Muscle layer of colon (tissue), 2 donors: ENCODE data around the gene ADAMTS2.

Experiments used
- H3K27ac ChIP-seq: one replicate; pipeline ENCODE4 v1.7.0; 2013; ENCODE audit warnings: low read depth, mild to moderate bottlenecking, low read length, moderate library complexity
- H3K27me3 ChIP-seq, 2 donors: one replicate each; pipeline ENCODE4 v1.7.0; 2013; ENCODE audit warnings: low read length in 2 of 2, mild to moderate bottlenecking in 2 of 2; ENCODE audit not compliant: insufficient read depth in 2 of 2, control insufficient read depth in 1 of 2
- H3K36me3 ChIP-seq: one replicate; pipeline ENCODE4 v1.7.0; 2013; ENCODE audit warnings: mild to moderate bottlenecking, low read length; ENCODE audit not compliant: insufficient read depth
- H3K4me1 ChIP-seq: one replicate; pipeline ENCODE4 v1.7.0; 2013; ENCODE audit warnings: mild to moderate bottlenecking, low read length; ENCODE audit not compliant: insufficient read depth
- H3K4me3 ChIP-seq, 2 donors: one replicate each; pipeline ENCODE4 v1.7.0; 2013; ENCODE audit warnings: low read length in 2 of 2, low read depth in 1 of 2, mild to moderate bottlenecking in 1 of 2, moderate library complexity in 1 of 2
- H3K9ac ChIP-seq: one replicate; pipeline ENCODE4 v1.7.0; 2013; ENCODE audit warnings: low read length
- H3K9me3 ChIP-seq: one replicate; pipeline ENCODE4 v1.7.0; 2013; ENCODE audit warnings: mild to moderate bottlenecking, low read length
- donor health status: abdominal sarcoma.
- donor health status: Adenocarcinoma of cecum.

The ADAMTS2 gene

DNA sequence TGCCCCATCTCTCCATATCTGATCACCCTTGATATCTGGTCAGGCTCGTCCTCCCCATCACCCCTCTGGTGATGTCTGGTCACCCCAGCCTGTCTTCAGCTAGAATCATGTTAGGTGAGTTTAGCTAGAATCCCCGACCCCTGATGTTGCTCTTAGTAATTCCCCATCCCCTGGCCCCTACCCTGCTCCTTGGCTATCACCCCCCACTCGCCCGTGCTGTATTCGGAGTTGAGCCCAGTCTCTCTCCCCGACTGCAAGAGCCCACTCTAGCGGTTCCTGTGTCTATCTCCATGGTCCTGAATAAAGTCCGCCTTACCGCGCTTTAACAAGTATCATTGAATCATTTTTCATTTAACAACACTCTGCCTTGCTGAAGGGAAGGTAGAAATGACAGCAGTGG, 33.7 kb downstream of the ADAMTS2 start:
- Histone ChIP-seq H3K9me3 (no peaks in the 10 kb centered on the region), H3K27me3 (no peaks in the 10 kb centered on the region), H3K4me3 (no peak overlapping the region), H3K36me3 (no peaks in the 10 kb centered on the region), H3K9ac (no peak overlapping the region), H3K27ac (no peak overlapping the region), H3K4me1 (peaks cover 5% of the 10 kb centered on the region)

DNA sequence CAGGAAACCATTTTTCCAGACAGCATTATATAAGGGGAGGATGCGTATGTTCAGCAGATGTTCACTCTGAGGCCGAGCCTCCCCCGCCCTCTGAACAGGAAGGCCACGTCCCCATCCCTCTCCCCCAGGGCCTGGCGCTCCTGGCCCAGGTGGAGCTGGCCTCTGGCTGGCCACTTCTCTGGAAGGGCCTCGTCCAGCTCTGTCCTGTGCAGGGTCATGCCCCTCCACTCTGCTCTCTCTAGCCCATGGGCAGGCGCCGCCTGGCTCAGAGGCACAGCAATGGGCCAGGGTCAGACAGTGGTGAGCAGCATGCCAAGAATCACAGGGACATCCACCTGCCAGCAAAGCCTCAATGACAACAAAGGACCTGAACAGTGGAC, 34.2 kb downstream of the ADAMTS2 start:
- Histone ChIP-seq H3K9ac (no peak overlapping the region), H3K4me3 (no peak overlapping the region), H3K27me3 (no peaks in the 10 kb centered on the region), H3K4me1 (peaks cover 5% of the 10 kb centered on the region), H3K36me3 (no peaks in the 10 kb centered on the region), H3K9me3 (no peaks in the 10 kb centered on the region), H3K27ac (no peak overlapping the region)

GRCh38 chr5:179310439-179311090, 34.7 kb downstream of the ADAMTS2 start:
- no peak overlapping the region for H3K4me3 ChIP-seq
- no peaks in the 10 kb centered on the region for H3K36me3 ChIP-seq
- peaks cover 5% of the 10 kb centered on the region for H3K4me1 ChIP-seq
- no peaks in the 10 kb centered on the region for H3K9me3 ChIP-seq
- no peak overlapping the region for H3K9ac ChIP-seq
- H3K27me3 ChIP-seq: no peaks in the 10 kb centered on the region
- no peak overlapping the region for H3K27ac ChIP-seq

GRCh38 chr5:179309751-179310320, 35.4 kb downstream of the ADAMTS2 start:
- Histone ChIP-seq H3K27ac (no peak overlapping the region), H3K4me1 (peaks cover 5% of the 10 kb centered on the region), H3K4me3 (no peak overlapping the region), H3K9ac (no peak overlapping the region), H3K36me3 (no peaks in the 10 kb centered on the region), H3K27me3 (no peaks in the 10 kb centered on the region), H3K9me3 (no peaks in the 10 kb centered on the region)

- H3K27me3 ChIP-seq: no peaks in the 10 kb centered on the region
- no peak overlapping the region for H3K9ac ChIP-seq
- H3K4me1 ChIP-seq: peaks cover under 1% of the 10 kb centered on the region
- no peaks in the 10 kb centered on the region for H3K9me3 ChIP-seq
- no peak overlapping the region for H3K4me3 ChIP-seq
- no peak overlapping the region for H3K27ac ChIP-seq
- H3K36me3 ChIP-seq: no peaks in the 10 kb centered on the region
These were observed 35.9 kb downstream of the ADAMTS2 start for GRCh38 chr5:179309383-179309670.

DNA sequence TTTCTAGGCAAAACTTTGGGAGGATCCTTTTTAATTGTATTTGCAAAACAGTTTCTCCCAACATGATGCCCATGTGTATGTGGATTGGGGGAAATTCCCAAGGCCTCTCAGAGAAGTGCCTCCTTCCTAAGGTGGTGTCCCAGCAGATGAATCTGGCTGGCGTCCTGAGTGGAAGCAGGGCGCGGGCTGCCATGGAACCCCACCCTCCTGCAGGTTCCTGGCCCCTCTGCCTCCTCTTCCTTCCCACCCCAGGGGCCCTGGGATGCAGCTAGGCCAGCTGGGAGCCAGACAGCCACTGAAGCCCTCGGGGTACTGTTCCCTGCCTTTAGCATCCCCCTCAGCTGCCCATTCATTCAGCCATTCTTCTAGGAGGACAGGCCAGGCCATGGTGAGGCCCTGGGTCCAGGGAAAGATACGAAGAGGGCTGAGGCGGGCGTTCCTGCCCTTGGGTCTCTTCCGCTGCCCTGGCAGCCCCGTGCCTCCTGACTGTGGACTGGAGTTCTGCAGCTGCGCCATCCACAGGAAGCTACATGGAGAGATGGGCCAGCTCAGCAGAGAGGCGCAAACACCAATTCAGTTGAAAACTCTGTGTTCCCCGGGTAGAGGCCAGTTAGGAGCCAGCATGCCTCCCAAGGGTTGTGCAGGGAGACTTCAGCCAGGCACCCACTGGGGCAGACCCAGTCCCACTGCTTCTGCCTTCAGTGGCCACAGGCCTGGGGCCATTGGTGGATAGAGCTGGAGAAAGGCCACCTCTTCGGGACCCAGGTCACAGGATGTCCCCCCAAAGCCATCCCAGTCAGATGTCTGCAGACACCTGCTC, 36.5 kb downstream of the ADAMTS2 start:
- no peaks in the 10 kb centered on the region for H3K36me3 ChIP-seq
- H3K27ac ChIP-seq: no peak overlapping the region
- no peaks in the 10 kb centered on the region for H3K4me1 ChIP-seq
- H3K4me3 ChIP-seq: no peak overlapping the region
- H3K9ac ChIP-seq: no peak overlapping the region
- H3K9me3 ChIP-seq: no peaks in the 10 kb centered on the region
- H3K27me3 ChIP-seq: no peaks in the 10 kb centered on the region

DNA sequence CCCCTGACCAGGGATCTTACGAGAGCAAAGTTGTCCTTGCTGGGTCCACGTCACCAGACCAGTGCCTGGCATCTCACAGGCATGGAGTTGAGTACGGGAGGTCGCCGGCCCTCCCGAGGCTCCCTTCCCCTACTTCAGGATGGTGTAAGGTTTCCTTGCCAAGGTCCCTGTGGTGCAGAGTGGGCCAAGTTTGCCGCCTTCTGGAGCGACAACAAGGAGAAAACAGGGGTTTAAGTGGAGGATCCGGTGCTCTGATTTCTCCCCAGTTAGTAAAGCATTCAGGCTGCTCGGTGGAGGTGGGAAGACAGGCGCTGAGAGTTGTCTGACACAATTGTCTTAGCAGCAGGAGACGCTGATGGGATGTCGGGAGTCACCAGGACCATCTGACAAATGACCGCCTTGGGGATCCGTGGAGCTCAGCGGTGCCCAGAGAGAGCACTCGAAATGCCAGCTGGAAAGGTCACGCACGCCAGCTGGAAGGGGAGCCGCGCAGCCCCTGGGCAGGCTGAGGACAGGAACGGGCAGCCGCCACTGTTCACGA, 37.3 kb downstream of the ADAMTS2 start:
- no peaks in the 10 kb centered on the region for H3K27me3 ChIP-seq
- H3K9me3 ChIP-seq: no peaks in the 10 kb centered on the region
- H3K36me3 ChIP-seq: no peaks in the 10 kb centered on the region
- H3K4me1 ChIP-seq: no peaks in the 10 kb centered on the region
- no peak overlapping the region for H3K9ac ChIP-seq
- H3K4me3 ChIP-seq: no peak overlapping the region
- no peak overlapping the region for H3K27ac ChIP-seq

- H3K4me1 ChIP-seq: no peaks in the 10 kb centered on the region
- H3K9ac ChIP-seq: no peak overlapping the region
- H3K4me3 ChIP-seq: no peak overlapping the region
- H3K9me3 ChIP-seq: no peaks in the 10 kb centered on the region
- no peaks in the 10 kb centered on the region for H3K36me3 ChIP-seq
- no peak overlapping the region for H3K27ac ChIP-seq
- H3K27me3 ChIP-seq: no peaks in the 10 kb centered on the region
These were observed 38.1 kb downstream of the ADAMTS2 start for GRCh38 chr5:179307013-179307800.

- no peak overlapping the region for H3K9ac ChIP-seq
- no peaks in the 10 kb centered on the region for H3K36me3 ChIP-seq
- no peaks in the 10 kb centered on the region for H3K9me3 ChIP-seq
- no peak overlapping the region for H3K27ac ChIP-seq
- H3K4me3 ChIP-seq: no peak overlapping the region
- H3K27me3 ChIP-seq: no peaks in the 10 kb centered on the region
- no peaks in the 10 kb centered on the region for H3K4me1 ChIP-seq
These were observed 38.9 kb downstream of the ADAMTS2 start for GRCh38 chr5:179306191-179307012.

DNA sequence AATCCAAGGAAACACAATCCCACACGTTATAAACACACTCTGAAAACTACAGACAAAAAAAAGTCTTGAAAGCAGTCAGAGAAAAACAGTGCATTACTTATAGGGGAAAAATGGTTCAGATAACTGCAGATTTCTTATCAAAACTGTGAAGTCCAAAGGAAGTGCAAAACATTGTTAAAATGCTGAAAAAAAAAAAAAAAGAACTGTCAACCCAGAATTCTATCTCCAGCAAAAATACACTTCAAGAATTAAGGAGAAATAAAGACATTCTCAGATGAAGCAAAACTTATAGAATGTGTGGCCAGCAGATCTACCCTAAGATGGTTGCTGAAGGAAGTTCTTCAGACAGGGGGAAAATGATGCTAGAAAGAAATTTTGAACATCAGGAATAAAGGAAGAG, 40.4 kb downstream of the ADAMTS2 start:
- no peaks in the 10 kb centered on the region for H3K36me3 ChIP-seq
- H3K4me3 ChIP-seq: no peak overlapping the region
- no peak overlapping the region for H3K27ac ChIP-seq
- no peaks in the 10 kb centered on the region for H3K27me3 ChIP-seq
- no peaks in the 10 kb centered on the region for H3K4me1 ChIP-seq
- no peaks in the 10 kb centered on the region for H3K9me3 ChIP-seq
- no peak overlapping the region for H3K9ac ChIP-seq
